ENCODE results near the gene BPIFB1. TPM values are rescaled to one million over a fixed set of nuclear protein-coding genes. Genes with fewer than 3 reads are reported as not detected.

The BPIFB1 gene
- total and polyA plus RNA-seq, 2 of the 8 experiments (the other 6 are each of a cell fraction or from before 2014, with no cell fraction given) = not detected

GRCh38 chr20:33240923-33241322, 42.1 kb upstream of the BPIFB1 start:
- H4K5ac ChIP-seq (ENCODE audit: insufficient read length, low read depth, low read length) = no peak overlapping the region
- TF ChIP-seq POLR2A (IDR thresholded peaks at IDR 0.05; ENCODE audit: control extremely low read depth in 1 of 2, low read depth in 2 of 2, low read length in 2 of 2) (no peak), EGR1 (IDR thresholded peaks at IDR 0.05; ENCODE audit: borderline replicate concordance, low read depth, low read length) (no peak), NANOG (IDR thresholded peaks at IDR 0.05; ENCODE audit: insufficient read depth, low read depth, low read length, poor library complexity, severe bottlenecking) (no peak), GTF2F1 (IDR thresholded peaks at IDR 0.05; ENCODE audit: borderline replicate concordance, low read depth, low read length) (no peak), TAF7 (optimal IDR thresholded peaks at IDR 0.05; ENCODE audit: borderline replicate concordance, low read depth, low read length) (no peak), EZH2 (IDR thresholded peaks at IDR 0.05; ENCODE audit: low read depth, low read length, severe bottlenecking) (no peak), BCL11A (IDR thresholded peaks at IDR 0.05; ENCODE audit: low read depth in 2 of 2, low read length in 2 of 2) (no peak), CHD1 (IDR thresholded peaks at IDR 0.05; ENCODE audit: low read depth, low read length) (no peak), KDM4A (IDR thresholded peaks at IDR 0.05; ENCODE audit: low read depth, low read length, severe bottlenecking) (no peak), JUND (IDR thresholded peaks at IDR 0.05; ENCODE audit: low read length) (no peak), ASH2L (IDR thresholded peaks at IDR 0.05; ENCODE audit: low read length) (no peak), BRCA1 (IDR thresholded peaks at IDR 0.05; ENCODE audit: low read depth, low read length) (no peak), RBBP5 (IDR thresholded peaks at IDR 0.05; ENCODE audit: borderline replicate concordance, low read depth, low read length) (no peak)
- TF ChIP-seq, protein P1, sequence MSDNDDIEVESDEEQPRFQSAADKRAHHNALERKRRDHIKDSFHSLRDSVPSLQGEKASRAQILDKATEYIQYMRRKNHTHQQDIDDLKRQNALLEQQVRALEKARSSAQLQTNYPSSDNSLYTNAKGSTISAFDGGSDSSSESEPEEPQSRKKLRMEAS (IDR thresholded peaks at IDR 0.05) = no peak
- TF ChIP-seq, protein P2, sequence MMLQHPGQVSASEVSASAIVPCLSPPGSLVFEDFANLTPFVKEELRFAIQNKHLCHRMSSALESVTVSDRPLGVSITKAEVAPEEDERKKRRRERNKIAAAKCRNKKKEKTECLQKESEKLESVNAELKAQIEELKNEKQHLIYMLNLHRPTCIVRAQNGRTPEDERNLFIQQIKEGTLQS (IDR thresholded peaks at IDR 0.05; ENCODE audit: insufficient read depth, low read depth, low read length) = no peak

More at GRCh38 chr20:33240923-33241322, 42.1 kb upstream of the BPIFB1 start:
- Histone ChIP-seq H3K4me1 (replicated peaks in 1 of 4; ENCODE audit: control insufficient read depth in 3 of 4, insufficient read depth in 4 of 4, low read length in 3 of 4) (no peaks in the 10 kb centered on the region), H3K4ac (replicated peaks; ENCODE audit: insufficient read length, low read depth, low read length) (no peak overlapping the region), H3K79me1 (ENCODE audit: low read depth, low read length) (no peaks in the 10 kb centered on the region), H3K9me3 (ENCODE audit: insufficient read depth in 2 of 2, low read depth in 1 of 2, low read length in 1 of 2) (no peaks in the 10 kb centered on the region), H3K56ac (replicated peaks; ENCODE audit: insufficient read length, low read depth, low read length) (no peak overlapping the region), H3K27me3 (replicated peaks in 1 of 4; ENCODE audit: control insufficient read depth in 3 of 4, extremely low read depth in 1 of 4, insufficient read depth in 3 of 4, low read length in 3 of 4) (no peaks in the 10 kb centered on the region), H3K23me2 (ENCODE audit: low read depth, low read length) (peaks cover 3% of the 10 kb centered on the region; the same call in 1 of the 2 replicates), H4K91ac (replicated peaks; ENCODE audit: insufficient read length, low read length) (no peak overlapping the region), H2AFZ (ENCODE audit: low read length) (no peak overlapping the region), H3K4me3 (ENCODE audit: extremely low read depth in 1 of 4, insufficient read depth in 2 of 4, low read depth in 3 of 4, low read length in 4 of 4) (no peak overlapping the region), H3K4me2 (ENCODE audit: insufficient read depth in 1 of 2, low read depth in 2 of 2, low read length in 2 of 2) (no peak overlapping the region), H2BK5ac (ENCODE audit: low read depth, low read length) (no peak overlapping the region), H3K23ac (ENCODE audit: insufficient read length) (no peak overlapping the region), H3K9ac (replicated peaks in 1 of 4; ENCODE audit: extremely low read depth in 1 of 4, low read depth in 3 of 4, low read length in 3 of 4) (no peak overlapping the region), H3K27ac (ENCODE audit: low read depth, low read length) (no peak overlapping the region), H3K14ac (ENCODE audit: insufficient read length) (no peak overlapping the region), H3K18ac (ENCODE audit: extremely low read depth, low read length) (no peak overlapping the region), H4K20me1 (replicated peaks in 1 of 2; ENCODE audit: control insufficient read depth in 1 of 2, insufficient read depth in 2 of 2, low read length in 2 of 2) (no peaks in the 10 kb centered on the region), H2BK20ac (ENCODE audit: low read length) (no peak overlapping the region), H2AK5ac (ENCODE audit: low read depth, low read length) (no peak overlapping the region), H2BK15ac (ENCODE audit: low read length) (no peak overlapping the region), H3K79me2 (ENCODE audit: control insufficient read depth in 1 of 2, insufficient read depth in 2 of 2, low read length in 2 of 2) (no peaks in the 10 kb centered on the region), H2BK120ac (replicated peaks; ENCODE audit: low read depth, low read length) (no peak overlapping the region), H4K8ac (ENCODE audit: extremely low read depth, insufficient read depth, low read length) (no peak overlapping the region), H2BK12ac (ENCODE audit: low read depth, low read length) (no peak overlapping the region), H3K36me3 (ENCODE audit: control insufficient read depth in 2 of 4, insufficient read depth in 4 of 4, low read length in 3 of 4) (no peaks in the 10 kb centered on the region)
- POLR2A ChIA-PET (ENCODE audit: partially characterized antibody) = no interaction called here
- FAIRE-seq (no peak), DNase-seq (ENCODE audit: low read depth in 1 of 2, low spot score in 2 of 2) (no peak)
- WGBS, 2 experiments (ENCODE audit: extremely low coverage in 1 of 2, insufficient coverage in 1 of 2, insufficient read length in 1 of 2, insufficient replicate concordance in 2 of 2, low coverage in 1 of 2, low lambda C conversion rate in 2 of 2, missing lambda C conversion rate in 1 of 2) = 83% methylated on average over 5 of the region's 5 CpGs; no CpG with 5 or more reads in 1 of the 2 experiments
- CTCF ChIA-PET (ENCODE audit: partially characterized antibody) = interaction anchor here (1.1 kb wide), 1 partner anchor 24 kb away, joined by 3 read pairs; no protein-coding TSS in a partner anchor

Data from H1 (cell line).